GM21381 (cell line): ENCODE data around the gene GOLGA8N.

ENCODE experiments used
- ATAC-seq: cut with Tn5 transposase; IDR thresholded peaks from one replicate; pipeline ENCODE4 v1.9.1; 2021; ENCODE audit warnings: mild to moderate bottlenecking, moderate library complexity; ENCODE audit not compliant: unreplicated experiment

The GOLGA8N gene

DNA sequence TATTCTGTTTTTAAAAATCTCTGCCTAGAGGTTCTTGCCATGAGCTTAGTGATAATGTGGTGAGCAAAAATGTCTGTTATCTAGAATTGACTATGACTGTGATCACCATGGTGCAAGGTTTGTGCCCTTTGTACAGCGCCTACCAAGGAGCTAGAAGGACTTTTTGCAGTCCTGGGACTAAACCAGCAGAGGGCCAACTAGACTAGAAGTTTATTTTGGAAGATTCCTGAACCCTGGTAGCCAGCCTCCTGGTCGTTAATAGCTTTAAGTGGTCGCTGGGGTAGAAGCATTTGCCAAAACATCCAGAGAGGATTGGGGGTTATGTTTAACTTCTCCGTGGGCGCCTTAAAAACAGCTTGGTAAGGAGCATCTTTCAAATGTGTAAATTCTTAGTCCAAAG is 56.1 kb downstream of the GOLGA8N start:
- no peak for ATAC-seq

DNA sequence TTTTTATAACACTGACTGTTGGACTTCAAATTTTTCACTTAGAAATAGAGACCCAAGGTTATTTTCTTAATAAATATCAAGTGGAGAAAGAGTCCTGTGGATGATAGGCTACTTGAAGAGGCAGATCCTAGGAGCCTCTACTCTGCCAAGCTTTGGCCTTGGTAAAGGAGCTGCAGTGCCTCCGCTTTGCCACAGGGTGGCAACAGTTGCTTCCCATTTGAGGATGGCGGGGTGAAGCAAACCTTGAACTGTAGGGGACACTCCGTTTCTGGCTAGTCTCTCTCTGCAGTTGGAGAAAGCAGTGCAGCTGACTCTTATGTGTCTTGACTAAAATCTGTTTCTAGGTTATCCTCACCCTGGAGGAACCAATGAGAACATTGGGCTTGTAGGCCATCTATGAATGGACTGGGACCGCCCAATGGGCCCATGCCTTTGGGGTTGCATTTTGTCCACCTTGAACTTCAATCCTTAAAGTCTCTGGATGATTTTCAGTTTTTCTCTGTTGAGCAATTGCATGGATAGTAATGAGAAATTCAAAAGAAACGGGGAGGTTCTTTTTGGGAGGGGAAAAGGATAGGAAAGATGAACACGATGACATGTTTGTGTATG is 58.1 kb downstream of the GOLGA8N start:
- peak; percentile 84 for ATAC-seq

DNA sequence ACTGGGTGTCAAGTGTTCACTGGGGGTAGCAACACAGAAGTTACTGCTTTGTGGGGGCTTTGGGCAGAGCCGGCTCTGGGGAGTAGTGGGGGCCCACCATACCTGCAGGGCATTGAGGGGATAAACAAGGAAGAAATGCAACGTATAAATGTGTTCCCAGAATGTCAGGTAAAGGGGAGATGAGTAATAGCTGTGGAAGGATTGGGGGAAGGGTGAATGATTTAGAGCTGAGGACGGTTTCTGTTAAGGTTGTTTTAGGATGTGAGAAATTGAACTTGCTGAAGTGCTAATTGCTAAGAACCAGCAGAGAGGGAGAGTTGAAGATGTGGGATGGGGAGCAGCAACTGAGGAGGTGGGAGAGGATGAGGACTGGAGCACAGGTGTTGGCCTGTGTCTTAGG is 58.9 kb downstream of the GOLGA8N start:
- ATAC-seq, result no peak

DNA sequence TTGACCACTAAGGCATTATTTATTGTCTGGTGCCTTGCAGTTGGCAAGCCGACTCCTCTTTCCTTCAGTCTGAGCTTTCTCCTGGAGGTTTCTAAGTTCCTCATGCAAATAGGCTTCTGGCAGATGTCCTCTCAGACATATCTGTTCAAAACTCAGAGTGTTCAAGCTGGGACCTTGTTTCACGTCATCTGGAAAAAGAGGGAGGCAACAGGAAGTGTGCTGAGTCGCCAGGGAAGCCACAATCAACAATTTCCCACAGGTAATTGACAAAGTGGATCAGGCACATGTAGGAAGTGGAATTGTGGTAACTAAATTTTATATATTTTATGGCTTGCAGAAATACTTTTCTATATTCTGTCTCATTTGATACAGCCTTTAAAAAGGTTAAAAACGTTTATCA is 62.8 kb downstream of the GOLGA8N start:
- ATAC-seq, result no peak

DNA sequence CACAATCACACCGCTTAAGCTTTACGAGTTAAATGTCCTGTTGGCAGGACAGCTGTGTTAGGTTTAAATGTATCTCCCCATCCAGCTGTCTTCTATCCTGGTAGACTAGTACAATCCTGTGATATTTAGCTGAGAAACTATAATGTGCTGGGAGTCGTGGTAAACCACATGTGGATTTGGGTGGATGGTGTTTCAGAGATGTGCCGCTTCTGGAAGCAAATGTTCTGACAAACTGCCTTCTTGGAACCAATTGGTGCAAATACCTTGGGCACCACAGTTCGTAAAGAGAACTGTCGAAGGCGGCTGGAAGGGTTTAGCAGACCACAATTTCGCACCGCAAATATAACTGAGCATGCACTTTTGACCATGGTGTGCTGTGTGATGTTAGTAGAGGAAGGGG is 63.2 kb downstream of the GOLGA8N start:
- no peak for ATAC-seq
